ENCODE measurements around the gene EPX.

EPX gene

GRCh38 chr17:58231641-58232040 lies 39.1 kb downstream of the EPX start:
- TF ChIP-seq MZF1 (tag by site-specific recombination; IDR thresholded peaks at IDR 0.05; ENCODE audit: borderline replicate concordance): peak; percentile 37; the same call in 1 of the 2 replicates
- TF ChIP-seq, protein P1, sequence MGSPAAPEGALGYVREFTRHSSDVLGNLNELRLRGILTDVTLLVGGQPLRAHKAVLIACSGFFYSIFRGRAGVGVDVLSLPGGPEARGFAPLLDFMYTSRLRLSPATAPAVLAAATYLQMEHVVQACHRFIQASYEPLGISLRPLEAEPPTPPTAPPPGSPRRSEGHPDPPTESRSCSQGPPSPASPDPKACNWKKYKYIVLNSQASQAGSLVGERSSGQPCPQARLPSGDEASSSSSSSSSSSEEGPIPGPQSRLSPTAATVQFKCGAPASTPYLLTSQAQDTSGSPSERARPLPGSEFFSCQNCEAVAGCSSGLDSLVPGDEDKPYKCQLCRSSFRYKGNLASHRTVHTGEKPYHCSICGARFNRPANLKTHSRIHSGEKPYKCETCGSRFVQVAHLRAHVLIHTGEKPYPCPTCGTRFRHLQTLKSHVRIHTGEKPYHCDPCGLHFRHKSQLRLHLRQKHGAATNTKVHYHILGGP (tag by site-specific recombination; IDR thresholded peaks at IDR 0.05): no peak

DNA sequence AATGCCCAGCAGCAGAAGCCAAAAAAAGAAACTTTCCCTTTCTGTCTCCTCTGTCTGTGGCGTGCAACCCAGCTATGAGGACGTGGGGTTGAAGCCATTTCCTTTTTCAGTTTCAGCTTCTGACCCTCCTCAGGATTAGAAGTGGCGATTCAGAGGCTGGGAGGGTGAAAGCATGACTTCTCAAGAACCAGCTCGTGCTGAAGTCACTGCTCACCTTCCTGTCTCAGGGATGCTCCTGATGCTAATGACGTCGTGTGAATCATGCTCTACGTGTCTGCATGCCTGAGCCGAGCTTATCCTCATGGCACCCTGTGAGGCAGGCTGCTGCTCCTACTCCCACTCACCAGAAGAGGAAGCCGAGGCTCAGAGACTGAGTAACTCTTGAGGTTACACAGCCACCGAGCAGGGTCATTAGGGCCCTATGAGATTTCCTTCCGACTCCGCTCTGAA lies 40.2 kb downstream of the EPX start:
- H3K4me3 ChIP-seq (ENCODE audit: low read depth, low read length): no peak overlapping the region
- no peaks in the 10 kb centered on the region for H3K36me3 ChIP-seq (ENCODE audit: control insufficient read depth in 2 of 2, insufficient read depth in 1 of 2, low read length in 2 of 2)
- no peaks in the 10 kb centered on the region for H3K4me1 ChIP-seq (ENCODE audit: control insufficient read depth, insufficient read depth, low read length)
- ChIA-PET POLR2A (interaction anchor here (1.6 kb wide), 1 partner anchor 14 kb away, joined by 4 read pairs; the partner anchor contains the start of gene MKS1), CTCF (interaction anchor here (0.6 to 1.9 kb wide), 2 partner anchors 17 to 42 kb away, joined by 3 to 6 read pairs; no protein-coding TSS in a partner anchor)
- no peaks in the 10 kb centered on the region for H3K9me3 ChIP-seq (ENCODE audit: control insufficient read depth, insufficient read depth, low read depth, low read length)
- no peak overlapping the region for H3K27ac ChIP-seq (ENCODE audit: extremely low read depth, low read depth, low read length)
- TF ChIP-seq ZBTB21 (tag by site-specific recombination; IDR thresholded peaks at IDR 0.05) (no peak), ZNF596 (tag by site-specific recombination; IDR thresholded peaks at IDR 0.05) (no peak), PRDM1 (tag by site-specific recombination; IDR thresholded peaks at IDR 0.05) (0 out of 2 replicates have a peak, but pooled peaks have one; percentile 8), ZBTB17 (tag by site-specific recombination; IDR thresholded peaks at IDR 0.05) (peak; percentile 47; the same call in 1 of the 2 replicates), ZFHX2 (tag by site-specific recombination; conservative IDR thresholded peaks at IDR 0.05) (peak; percentile 55), ZNF629 (tag by site-specific recombination; IDR thresholded peaks at IDR 0.05) (peak; percentile 87)
- TF ChIP-seq, protein P2, sequence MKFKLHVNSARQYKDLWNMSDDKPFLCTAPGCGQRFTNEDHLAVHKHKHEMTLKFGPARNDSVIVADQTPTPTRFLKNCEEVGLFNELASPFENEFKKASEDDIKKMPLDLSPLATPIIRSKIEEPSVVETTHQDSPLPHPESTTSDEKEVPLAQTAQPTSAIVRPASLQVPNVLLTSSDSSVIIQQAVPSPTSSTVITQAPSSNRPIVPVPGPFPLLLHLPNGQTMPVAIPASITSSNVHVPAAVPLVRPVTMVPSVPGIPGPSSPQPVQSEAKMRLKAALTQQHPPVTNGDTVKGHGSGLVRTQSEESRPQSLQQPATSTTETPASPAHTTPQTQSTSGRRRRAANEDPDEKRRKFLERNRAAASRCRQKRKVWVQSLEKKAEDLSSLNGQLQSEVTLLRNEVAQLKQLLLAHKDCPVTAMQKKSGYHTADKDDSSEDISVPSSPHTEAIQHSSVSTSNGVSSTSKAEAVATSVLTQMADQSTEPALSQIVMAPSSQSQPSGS (tag by site-specific recombination; IDR thresholded peaks at IDR 0.05; ENCODE audit: low read depth): peak; percentile 90

More at GRCh38 chr17:58231641-58232040, 39.1 kb downstream of the EPX start:
- Histone ChIP-seq H3K4me3 (ENCODE audit: low read depth, low read length) (no peak overlapping the region), H3K36me3 (ENCODE audit: control insufficient read depth in 2 of 2, insufficient read depth in 1 of 2, low read length in 2 of 2) (no peaks in the 10 kb centered on the region), H3K27ac (ENCODE audit: extremely low read depth, low read depth, low read length) (no peak overlapping the region), H3K9me3 (ENCODE audit: control insufficient read depth, insufficient read depth, low read depth, low read length) (no peaks in the 10 kb centered on the region), H3K4me1 (ENCODE audit: control insufficient read depth, insufficient read depth, low read length) (no peaks in the 10 kb centered on the region)
- CTCF ChIA-PET: interaction anchor here (1.1 to 1.9 kb wide), 3 partner anchors 18 to 72 kb away, joined by 3 to 6 read pairs (median 3); no protein-coding TSS in a partner anchor
- POLR2A ChIA-PET: interaction anchor here (0.9 to 1.6 kb wide), 3 partner anchors 12 to 19 kb away, joined by 3 to 4 read pairs (median 3); partner anchors contain the start of gene MKS1

DNA sequence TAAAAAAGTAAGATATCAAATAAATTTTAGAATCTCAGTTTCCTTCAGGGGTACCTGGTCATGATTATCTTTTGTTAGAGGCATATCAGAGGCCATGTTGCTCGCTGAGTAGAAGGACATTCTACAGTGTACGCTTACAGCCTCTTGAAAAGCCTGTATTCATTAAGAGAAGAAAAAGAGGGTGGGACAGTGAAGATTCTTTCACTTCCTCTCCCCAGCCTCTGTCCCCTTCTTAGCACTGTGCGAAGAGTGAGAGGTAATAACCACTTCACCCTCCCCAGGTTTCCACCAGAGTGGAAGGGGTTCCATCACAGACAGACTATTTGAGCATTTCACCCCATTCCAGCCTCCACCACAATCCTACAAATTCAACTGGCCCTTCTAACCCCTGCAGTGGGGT lies 41.0 kb downstream of the EPX start:
- Histone ChIP-seq H3K4me3 (ENCODE audit: low read depth, low read length) (no peak overlapping the region), H3K36me3 (ENCODE audit: control insufficient read depth in 2 of 2, insufficient read depth in 1 of 2, low read length in 2 of 2) (no peaks in the 10 kb centered on the region), H3K9me3 (ENCODE audit: control insufficient read depth, insufficient read depth, low read depth, low read length) (no peaks in the 10 kb centered on the region), H3K4me1 (ENCODE audit: control insufficient read depth, insufficient read depth, low read length) (no peaks in the 10 kb centered on the region; the same call in 1 of the 2 replicates), H3K27ac (ENCODE audit: extremely low read depth, low read depth, low read length) (no peak overlapping the region)
- POLR2A ChIA-PET: no interaction called here
- TF ChIP-seq ZBTB7A (tag by site-specific recombination; IDR thresholded peaks at IDR 0.05; ENCODE audit: low read depth): no peak
- no peak for TF ChIP-seq ZNF629 (tag by site-specific recombination; IDR thresholded peaks at IDR 0.05)
- no peak for TF ChIP-seq GFI1B (tag by site-specific recombination; IDR thresholded peaks at IDR 0.05)
- no peak for TF ChIP-seq PRDM10 (tag by site-specific recombination; IDR thresholded peaks at IDR 0.05)
- TF ChIP-seq ZNF2 (tag by site-specific recombination; IDR thresholded peaks at IDR 0.05): no peak
- TF ChIP-seq ZNF292 (tag by site-specific recombination; IDR thresholded peaks at IDR 0.05; ENCODE audit: borderline replicate concordance, low read depth): no peak
- TF ChIP-seq ZNF777 (tag by site-specific recombination; IDR thresholded peaks at IDR 0.05; ENCODE audit: borderline replicate concordance): no peak
- TF ChIP-seq ZNF10 (tag by site-specific recombination; IDR thresholded peaks at IDR 0.05): no peak
- TF ChIP-seq SP3 (tag by site-specific recombination; IDR thresholded peaks at IDR 0.05): no peak
- TF ChIP-seq ZNF585B (tag by site-specific recombination; IDR thresholded peaks at IDR 0.05): no peak
- CTCF ChIA-PET: interaction anchor here (1.9 kb wide), 1 partner anchor 16 kb away, joined by 6 read pairs; no protein-coding TSS in a partner anchor
